Cardiac muscle cell (in vitro differentiated cells and primary cell): ENCODE data around the gene KCNQ1. TPM values are rescaled to one million over a fixed set of nuclear protein-coding genes. Genes with fewer than 3 reads are reported as not detected.
A peak's percentile ranks its signal among the peaks of the same experiment; 100 is the strongest.

Source experiments
- DNase-seq, 2 donors: peaks; one replicate each; pipeline versions ENCODE4 v3.0.0 to v3.0.0-alpha.2; 2010 to 2017; ENCODE audit warnings: low read depth in 1 of 2, low spot score in 1 of 2
- H3K27ac ChIP-seq: fragments of 200-600 bp; sonication (generic); 2 replicates; pipeline ENCODE4 v1.5.1; 2016
- H3K27me3 ChIP-seq: fragments of 200-600 bp; sonication (generic); 2 replicates; pipeline ENCODE4 v1.6.0; 2016; ENCODE audit warnings: control low read depth
- H3K36me3 ChIP-seq: fragments of 200-600 bp; sonication (generic); 2 replicates; pipeline ENCODE4 v1.5.1; 2016; ENCODE audit warnings: control low read depth
- H3K4me1 ChIP-seq: fragments of 200-600 bp; sonication (generic); 2 replicates; pipeline ENCODE4 v1.8.1; 2017; ENCODE audit warnings: low read depth, mild to moderate bottlenecking, mixed run types
- H3K4me3 ChIP-seq: fragments of 200-600 bp; sonication (generic); 2 replicates; pipeline ENCODE4 v1.5.1; 2016; ENCODE audit warnings: mild to moderate bottlenecking
- H3K9me3 ChIP-seq: fragments of 200-600 bp; sonication (generic); 2 replicates; pipeline ENCODE4 v1.5.1; 2017; ENCODE audit warnings: low read depth, mild to moderate bottlenecking, control low read depth
- polyA plus RNA-seq: library from polyadenylated mRNA; unstranded; fragments of >200 nt; fragmentation: Nextera tagmentation; extraction: Ambion mirVana; gene quantifications from 2 replicates; pipeline ENCODE4 v1.2.1, GENCODE V29; 2016
- total RNA-seq: library from RNA; depleted of rRNA; stranded (reverse); fragments of >200 nt; gene quantifications from 2 replicates; pipeline ENCODE4 v1.2.3, GENCODE V29; 2016
- TF ChIP-seq, protein P1 (sequence below): IDR thresholded peaks from 2 replicates; pipeline ENCODE4 v1.5.1; 2012; ENCODE audit warnings: low read depth, mild to moderate bottlenecking, low read length

The KCNQ1 gene
- total and polyA plus RNA-seq, 2 experiments from 2014 or later, result 13.9 to 18.6 TPM

GRCh38 chr11:2690596-2691354 lies 246.0 kb downstream of the KCNQ1 start:
- H3K27ac ChIP-seq, result no peak overlapping the region
- no peaks in the 10 kb centered on the region for H3K9me3 ChIP-seq
- H3K4me1 ChIP-seq, result peaks cover 60% of the 10 kb centered on the region
- H3K27me3 ChIP-seq, result no peaks in the 10 kb centered on the region
- no peak for DNase-seq
- H3K36me3 ChIP-seq, result no peaks in the 10 kb centered on the region
- TF ChIP-seq, protein P1, sequence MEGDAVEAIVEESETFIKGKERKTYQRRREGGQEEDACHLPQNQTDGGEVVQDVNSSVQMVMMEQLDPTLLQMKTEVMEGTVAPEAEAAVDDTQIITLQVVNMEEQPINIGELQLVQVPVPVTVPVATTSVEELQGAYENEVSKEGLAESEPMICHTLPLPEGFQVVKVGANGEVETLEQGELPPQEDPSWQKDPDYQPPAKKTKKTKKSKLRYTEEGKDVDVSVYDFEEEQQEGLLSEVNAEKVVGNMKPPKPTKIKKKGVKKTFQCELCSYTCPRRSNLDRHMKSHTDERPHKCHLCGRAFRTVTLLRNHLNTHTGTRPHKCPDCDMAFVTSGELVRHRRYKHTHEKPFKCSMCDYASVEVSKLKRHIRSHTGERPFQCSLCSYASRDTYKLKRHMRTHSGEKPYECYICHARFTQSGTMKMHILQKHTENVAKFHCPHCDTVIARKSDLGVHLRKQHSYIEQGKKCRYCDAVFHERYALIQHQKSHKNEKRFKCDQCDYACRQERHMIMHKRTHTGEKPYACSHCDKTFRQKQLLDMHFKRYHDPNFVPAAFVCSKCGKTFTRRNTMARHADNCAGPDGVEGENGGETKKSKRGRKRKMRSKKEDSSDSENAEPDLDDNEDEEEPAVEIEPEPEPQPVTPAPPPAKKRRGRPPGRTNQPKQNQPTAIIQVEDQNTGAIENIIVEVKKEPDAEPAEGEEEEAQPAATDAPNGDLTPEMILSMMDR, result no peak
- H3K4me3 ChIP-seq, result no peak overlapping the region

DNA sequence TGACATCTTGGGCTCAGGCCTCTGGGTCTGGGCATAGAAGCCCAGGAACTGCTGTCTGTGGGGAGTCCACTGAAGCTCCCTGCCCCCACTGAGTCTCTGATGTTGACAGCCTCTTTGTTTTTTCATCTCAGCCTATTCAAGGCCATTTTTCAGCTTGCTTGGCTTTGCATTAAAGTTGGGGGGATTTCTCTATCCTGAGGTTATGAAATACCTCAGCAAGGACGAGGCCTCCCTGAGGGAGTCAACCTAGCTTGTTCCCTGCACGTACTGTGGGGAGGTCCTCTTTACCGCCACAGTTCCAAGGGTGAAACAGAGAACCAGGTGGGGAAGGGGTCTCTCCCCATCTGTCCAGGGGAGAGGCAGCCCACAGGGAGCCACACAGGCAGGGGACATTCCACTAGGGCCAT lies 246.6 kb downstream of the KCNQ1 start:
- H3K27me3 ChIP-seq, result no peaks in the 10 kb centered on the region
- H3K9me3 ChIP-seq, result no peaks in the 10 kb centered on the region
- H3K27ac ChIP-seq, result no peak overlapping the region
- H3K36me3 ChIP-seq, result no peaks in the 10 kb centered on the region
- TF ChIP-seq, protein P1, result no peak
- no peak for DNase-seq
- no peak overlapping the region for H3K4me3 ChIP-seq
- peaks cover 60% of the 10 kb centered on the region for H3K4me1 ChIP-seq

DNA sequence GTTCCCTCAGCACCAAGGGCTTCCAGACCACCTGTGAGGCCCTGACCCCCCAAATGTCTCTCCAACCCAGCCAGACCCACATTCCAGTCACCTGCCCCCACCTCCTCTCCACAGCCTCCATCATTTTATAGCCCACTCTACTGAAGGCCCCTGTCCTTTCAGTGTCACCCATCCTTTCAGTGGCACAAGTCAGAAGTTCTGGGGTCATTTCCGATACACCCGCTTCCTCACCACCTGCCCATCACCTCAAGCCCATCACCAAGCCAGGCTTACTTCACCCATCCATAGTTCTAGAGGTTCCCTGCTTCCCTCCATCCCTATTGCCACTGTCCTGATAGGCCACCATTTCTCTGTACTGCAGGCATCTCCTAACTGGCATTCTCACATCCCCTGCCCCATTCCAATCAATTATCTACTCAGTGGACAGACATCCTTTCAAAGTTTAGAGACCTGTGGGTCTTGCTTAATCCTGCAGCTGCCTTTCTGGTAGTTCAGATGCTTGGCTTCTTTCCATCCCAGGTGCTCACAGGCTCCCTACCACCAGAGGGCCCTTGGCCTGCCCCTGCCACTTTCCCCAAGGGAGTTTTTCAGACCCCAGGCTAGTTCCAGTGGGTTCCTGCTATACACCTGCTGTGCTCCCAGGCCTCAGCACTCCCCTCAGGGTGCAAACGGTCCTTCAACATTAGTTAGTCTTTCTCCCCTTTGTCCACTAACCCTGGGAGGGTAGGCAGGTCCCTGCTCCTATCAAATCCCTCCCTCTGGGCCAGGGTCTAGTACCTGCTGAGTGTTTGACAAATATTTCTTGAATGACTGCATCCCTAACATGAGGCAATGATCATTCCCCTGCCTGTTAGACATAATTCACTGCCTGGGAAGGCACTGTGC lies 247.4 kb downstream of the KCNQ1 start:
- no peak overlapping the region for H3K4me3 ChIP-seq
- H3K27me3 ChIP-seq, result no peaks in the 10 kb centered on the region
- H3K27ac ChIP-seq, result peak overlapping the region; percentile 26
- peak in 1 of 2 donors; percentile 56 for DNase-seq
- peaks cover 60% of the 10 kb centered on the region for H3K4me1 ChIP-seq
- no peaks in the 10 kb centered on the region for H3K36me3 ChIP-seq
- TF ChIP-seq, protein P1, result peak; percentile 20
- no peaks in the 10 kb centered on the region for H3K9me3 ChIP-seq

DNA sequence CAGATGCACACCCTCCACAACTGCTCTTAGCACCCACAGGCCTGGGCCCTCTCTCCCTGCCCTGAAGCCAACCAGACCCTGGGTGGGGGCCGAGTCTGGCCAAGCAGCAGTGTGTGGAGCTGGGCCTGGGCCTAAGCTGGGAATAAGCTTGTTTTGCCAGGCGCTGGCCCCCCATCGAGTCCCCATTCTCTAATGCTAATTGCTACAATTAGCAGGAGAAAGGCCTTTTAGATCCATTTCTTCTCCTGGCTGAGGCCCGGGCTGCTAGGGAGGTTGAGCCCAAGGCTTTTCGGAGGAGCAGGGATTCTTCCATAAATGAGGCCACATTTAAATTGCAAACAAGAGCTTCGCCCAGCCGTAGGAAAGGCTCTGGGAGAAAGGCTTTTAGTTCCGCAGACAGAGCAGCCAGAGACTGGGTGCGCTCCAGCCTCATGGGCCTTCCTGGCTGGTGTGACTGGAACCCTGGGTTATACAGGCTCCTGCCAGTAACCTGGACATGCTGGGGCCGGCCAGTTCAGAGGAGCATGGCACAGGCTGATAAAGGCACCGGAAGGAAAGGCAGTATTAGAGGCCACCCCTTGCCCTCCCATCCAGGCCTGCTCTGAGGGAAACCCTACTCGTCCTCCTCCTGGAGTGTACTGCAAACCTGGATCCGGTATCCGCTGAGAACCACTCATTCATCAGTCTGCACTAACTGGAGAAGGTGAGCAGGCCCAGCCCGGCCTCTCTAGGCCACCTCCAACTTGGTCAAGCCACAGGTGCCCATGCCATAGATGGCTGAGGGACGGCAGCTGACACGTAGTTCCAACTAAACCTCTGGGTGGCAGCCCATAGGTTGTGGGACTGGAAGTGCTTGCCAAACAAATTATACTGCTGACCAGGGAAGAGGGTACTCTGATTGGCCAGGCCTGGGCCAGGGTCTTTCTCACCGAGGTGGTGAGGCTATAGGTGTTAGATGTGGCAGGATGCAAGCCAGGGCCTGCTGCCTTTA lies 248.8 kb downstream of the KCNQ1 start:
- Histone ChIP-seq H3K4me3 (no peak overlapping the region), H3K27ac (no peak overlapping the region), H3K36me3 (no peaks in the 10 kb centered on the region), H3K9me3 (no peaks in the 10 kb centered on the region), H3K4me1 (peaks cover 49% of the 10 kb centered on the region), H3K27me3 (no peaks in the 10 kb centered on the region)
- TF ChIP-seq, protein P1, result no peak
- no peak for DNase-seq

DNA sequence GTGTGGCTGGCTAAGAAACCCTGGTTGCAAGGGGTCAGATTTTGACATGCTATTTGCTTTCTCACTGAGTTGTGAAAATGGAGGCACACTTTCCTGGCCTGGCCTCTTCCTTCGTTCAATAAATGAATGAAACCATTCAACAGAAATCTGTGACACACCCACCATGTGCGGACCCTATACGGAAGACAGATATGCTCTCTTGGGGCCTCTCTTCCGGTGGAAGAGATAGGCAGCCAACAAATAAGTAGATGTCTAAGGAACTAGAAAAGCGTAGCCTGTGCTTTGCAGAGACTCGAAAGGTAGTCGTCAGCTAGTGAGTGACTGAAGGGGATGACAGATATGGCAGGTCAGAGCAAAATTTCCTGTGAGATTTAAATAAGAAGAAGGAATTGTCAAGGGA lies 249.7 kb downstream of the KCNQ1 start:
- Histone ChIP-seq H3K4me3 (no peak overlapping the region), H3K9me3 (no peaks in the 10 kb centered on the region), H3K27ac (no peak overlapping the region), H3K36me3 (no peaks in the 10 kb centered on the region), H3K4me1 (peaks cover 45% of the 10 kb centered on the region), H3K27me3 (no peaks in the 10 kb centered on the region)
- DNase-seq, result no peak
- TF ChIP-seq, protein P1, result no peak
